Pulmonary artery endothelial cell (primary cell): ENCODE data around the gene CHRNG. TPM values are rescaled to one million over a fixed set of nuclear protein-coding genes. Genes with fewer than 3 reads are reported as not detected.

ENCODE experiments used
- DNase-seq: peaks from one replicate; pipeline ENCODE4 v3.0.0-alpha.2; 2011; ENCODE audit warnings: low read depth, low spot score
- total RNA-seq: library from RNA; depleted of rRNA; stranded (reverse); fragments of >200 nt; gene quantifications from 2 replicates; pipeline ENCODE4 v1.2.3, GENCODE V29; 2014

The CHRNG gene
- total RNA-seq, 1 donor from 2014 or later = not detected

GRCh38 chr2:232504438-232504837 is 35.1 kb upstream of the CHRNG start:
- DNase-seq = no peak

- no peak for DNase-seq
These were observed 33.6 kb upstream of the CHRNG start for GRCh38 chr2:232505856-232506255.

DNA sequence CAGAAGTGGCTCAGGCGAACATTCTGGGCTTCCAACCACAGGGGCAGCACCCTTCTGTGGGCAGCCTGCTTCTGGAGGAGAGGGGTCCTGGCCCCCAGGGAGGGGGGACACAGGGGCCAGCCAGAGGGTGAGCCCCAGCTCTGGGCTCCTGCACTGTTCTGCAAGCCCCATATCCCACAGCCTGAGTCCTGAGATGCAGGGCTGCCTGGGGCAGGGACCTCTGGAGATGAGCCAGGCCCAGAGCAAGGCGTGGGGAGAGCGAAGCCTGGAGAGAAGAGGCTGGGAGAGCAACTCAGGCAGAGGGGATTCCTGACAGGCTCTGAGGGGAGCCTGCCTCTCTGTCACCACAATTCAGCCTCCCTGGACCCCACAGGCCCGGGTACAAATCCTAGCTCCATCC is 32.8 kb upstream of the CHRNG start:
- DNase-seq = no peak

GRCh38 chr2:232508251-232508650 is 31.2 kb upstream of the CHRNG start:
- no peak for DNase-seq

GRCh38 chr2:232511336-232511890 is 28.1 kb upstream of the CHRNG start:
- DNase-seq = no peak

GRCh38 chr2:232512602-232513001 is 26.9 kb upstream of the CHRNG start:
- no peak for DNase-seq

GRCh38 chr2:232513353-232513752 is 26.1 kb upstream of the CHRNG start:
- no peak for DNase-seq

DNA sequence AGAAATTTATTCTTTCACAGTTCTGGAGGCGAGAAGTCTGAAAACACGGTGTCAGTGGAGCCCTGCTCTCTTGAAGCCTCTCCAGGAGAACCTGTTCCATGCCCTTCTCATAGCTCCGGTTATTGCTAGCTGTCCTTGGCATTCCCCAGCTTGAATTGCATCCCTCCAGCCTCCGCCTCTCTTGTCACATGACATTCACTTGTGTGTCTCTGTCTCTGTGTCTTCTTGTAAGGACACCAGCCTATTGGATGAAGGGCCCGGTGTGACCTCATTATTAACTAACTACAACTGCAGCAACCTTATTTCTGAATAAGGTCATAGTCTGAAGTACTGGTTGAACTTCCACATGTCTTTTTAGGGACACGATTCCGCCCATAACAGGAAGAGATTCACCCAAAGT is 23.9 kb upstream of the CHRNG start:
- no peak for DNase-seq

- no peak for DNase-seq
These were observed 22.9 kb upstream of the CHRNG start for GRCh38 chr2:232516551-232516950.

- DNase-seq = no peak
These were observed 20.6 kb upstream of the CHRNG start for GRCh38 chr2:232518844-232519243.

DNA sequence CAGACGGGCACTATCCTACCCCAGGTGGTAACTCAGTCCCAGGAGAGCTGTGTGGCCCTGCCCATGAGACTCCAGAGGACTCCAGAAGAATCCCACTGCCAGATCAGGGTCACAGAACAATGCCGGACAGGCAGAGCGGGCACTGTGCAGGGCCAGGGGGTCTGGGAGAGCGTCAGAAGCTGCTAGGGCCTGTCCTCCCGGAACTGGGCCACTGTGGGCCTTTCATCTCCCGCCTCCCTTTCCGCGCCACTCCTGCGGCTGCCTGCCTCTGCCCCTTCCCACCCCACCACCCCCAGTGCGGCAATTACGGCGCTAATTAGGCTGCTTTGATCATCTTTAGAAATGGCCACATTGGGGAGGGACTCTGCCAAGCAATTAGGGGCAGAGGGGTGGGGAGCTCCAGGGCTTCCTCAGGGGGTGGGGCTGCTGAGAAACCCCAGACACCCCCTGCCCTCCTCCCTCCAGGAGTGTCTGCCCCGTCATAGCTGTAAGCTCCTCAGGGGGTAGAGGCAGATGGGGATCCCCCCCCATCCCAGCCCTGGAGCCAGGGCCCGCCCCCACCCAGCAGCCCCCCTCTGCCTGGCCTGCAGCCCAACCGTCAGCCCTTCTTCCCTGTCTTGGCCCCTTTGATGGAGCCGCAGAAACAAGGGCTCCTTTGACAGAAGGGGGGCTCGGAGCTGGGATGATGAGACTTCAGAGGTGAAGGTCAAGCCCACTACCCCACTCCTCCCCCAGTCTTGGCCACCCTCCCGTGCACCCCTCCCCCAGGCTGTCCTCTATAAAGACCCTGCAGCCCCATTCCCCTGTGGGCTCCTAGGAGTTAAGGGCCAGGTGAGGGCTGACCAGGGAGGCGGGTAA is 19.7 kb upstream of the CHRNG start, which contains the start of gene PRSS56:
PRSS56 (plus strand) TSS at position 808 of the 858 bp plus-strand sequence. CDS start 211 bp downstream, outside the sequence.
- DNase-seq = no peak

DNA sequence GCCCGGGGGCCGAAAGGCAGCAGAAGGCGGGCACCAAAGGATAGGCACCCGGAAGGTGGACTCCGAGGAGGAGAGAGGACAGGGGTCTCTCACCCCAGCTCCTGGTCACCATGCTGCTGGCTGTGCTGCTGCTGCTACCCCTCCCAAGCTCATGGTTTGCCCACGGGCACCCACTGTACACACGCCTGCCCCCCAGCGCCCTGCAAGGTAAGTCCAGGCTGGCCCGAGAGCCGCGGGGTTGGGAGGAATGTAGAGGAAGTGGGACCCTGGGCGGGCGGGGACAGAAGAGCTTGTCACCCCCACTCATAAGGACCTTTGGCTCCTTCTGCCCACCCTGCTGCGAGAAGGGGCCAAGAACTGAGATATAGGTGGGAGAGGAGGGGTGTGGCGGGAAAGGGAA is 19.0 kb upstream of the CHRNG start:
- no peak for DNase-seq

DNA sequence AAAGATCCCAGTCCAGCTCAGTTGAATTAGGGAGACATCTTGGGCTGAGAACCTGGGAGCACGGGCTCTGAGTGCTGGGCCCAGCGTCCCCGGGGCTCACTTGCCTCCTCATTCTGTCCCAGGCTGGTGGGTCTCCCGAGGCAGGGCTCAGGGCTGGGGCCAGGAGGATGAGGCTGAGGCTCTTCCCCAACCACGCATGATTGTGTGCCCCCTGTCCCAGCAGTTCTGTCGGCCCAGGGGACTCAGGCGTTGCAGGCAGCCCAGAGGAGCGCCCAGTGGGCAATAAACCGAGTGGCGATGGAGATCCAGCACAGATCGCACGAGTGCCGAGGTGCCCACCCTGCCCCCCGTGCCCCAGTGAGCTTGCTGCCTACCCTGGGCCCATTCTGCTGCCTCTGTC is 18.4 kb upstream of the CHRNG start:
- DNase-seq = no peak

DNA sequence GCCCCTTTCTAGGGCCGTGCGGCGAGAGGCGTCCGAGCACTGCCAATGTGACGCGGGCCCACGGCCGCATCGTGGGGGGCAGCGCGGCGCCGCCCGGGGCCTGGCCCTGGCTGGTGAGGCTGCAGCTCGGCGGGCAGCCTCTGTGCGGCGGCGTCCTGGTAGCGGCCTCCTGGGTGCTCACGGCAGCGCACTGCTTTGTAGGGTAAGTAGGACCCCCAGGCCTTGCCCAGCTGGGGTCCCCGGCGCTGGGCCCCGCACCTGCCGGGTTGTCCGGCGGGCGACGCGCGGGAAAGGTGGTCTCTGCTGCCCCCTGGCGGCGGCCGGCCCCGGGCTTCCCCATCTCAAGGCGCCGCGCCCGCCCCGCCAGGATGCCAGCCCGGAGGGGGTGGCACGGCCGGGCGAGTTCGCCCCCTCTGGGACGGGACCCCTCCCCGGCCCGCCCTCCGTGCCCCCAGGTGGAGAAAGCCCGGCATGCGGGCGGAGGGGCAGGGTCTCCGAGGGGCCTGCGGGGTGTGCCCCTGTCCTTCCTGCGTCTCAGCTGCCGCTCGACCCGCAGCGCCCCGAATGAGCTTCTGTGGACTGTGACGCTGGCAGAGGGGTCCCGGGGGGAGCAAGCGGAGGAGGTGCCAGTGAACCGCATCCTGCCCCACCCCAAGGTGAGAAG is 17.4 kb upstream of the CHRNG start:
- no peak for DNase-seq

DNA sequence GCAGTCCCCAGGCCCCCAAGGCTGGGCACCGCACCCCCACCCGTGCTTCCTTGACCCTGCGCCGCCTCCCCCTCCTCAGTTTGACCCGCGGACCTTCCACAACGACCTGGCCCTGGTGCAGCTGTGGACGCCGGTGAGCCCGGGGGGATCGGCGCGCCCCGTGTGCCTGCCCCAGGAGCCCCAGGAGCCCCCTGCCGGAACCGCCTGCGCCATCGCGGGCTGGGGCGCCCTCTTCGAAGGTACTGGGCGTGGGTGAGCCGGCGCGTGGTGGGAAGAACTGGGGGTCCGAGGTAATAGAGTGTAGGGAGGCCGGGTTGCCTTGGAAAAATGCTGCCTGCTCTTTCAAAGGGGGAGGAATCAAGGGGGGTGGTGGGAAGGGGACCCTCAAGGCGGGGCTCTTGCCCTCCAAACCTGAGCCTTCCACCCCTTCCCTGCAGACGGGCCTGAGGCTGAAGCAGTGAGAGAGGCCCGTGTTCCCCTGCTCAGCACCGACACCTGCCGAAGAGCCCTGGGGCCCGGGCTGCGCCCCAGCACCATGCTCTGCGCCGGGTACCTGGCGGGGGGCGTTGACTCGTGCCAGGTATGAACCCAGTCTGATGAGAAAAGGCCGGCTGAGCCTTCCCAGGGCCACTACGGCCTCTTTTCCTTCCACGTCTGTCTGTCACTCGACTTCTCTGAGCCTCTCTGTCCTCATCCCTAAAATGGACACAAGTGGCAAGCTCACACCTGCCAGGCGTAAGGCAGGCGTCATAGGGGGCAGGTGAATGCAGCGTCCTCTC is 16.7 kb upstream of the CHRNG start:
- no peak for DNase-seq

GRCh38 chr2:232523402-232523681 is 16.1 kb upstream of the CHRNG start:
- no peak for DNase-seq

- no peak for DNase-seq
These were observed 15.6 kb upstream of the CHRNG start for GRCh38 chr2:232523682-232524597.

DNA sequence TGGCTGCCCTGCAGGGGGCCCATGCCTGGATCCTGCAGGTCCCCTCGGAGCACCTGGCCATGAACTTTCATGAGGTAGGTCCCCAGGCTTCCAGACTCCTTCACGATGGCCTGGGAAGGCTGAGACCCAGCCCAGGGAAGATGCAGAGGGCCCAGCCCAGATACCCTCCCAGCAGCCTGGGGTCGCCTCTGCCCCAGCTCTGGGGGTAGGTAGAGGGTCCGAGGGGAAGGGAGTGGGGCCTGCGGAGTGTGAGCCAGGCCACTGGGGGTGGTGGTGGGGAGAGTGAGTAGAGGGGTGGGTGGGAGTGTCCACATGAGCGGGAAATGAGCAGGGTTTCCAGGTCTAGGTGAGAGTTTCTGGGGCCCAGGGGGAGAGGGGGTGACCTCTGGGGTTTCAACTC is 14.7 kb upstream of the CHRNG start:
- no peak for DNase-seq

DNA sequence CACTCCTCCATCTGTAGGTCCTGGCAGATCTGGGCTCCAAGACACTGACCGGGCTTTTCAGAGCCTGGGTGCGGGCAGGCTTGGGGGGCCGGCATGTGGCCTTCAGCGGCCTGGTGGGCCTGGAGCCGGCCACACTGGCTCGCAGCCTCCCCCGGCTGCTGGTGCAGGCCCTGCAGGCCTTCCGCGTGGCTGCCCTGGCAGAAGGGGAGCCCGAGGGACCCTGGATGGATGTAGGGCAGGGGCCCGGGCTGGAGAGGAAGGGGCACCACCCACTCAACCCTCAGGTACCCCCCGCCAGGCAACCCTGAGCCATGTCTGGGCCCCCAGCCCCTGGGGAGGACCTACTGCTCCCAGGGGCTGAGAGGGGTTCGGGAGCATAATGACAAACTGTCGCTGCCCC is 14.3 kb upstream of the CHRNG start:
- no peak for DNase-seq

DNA sequence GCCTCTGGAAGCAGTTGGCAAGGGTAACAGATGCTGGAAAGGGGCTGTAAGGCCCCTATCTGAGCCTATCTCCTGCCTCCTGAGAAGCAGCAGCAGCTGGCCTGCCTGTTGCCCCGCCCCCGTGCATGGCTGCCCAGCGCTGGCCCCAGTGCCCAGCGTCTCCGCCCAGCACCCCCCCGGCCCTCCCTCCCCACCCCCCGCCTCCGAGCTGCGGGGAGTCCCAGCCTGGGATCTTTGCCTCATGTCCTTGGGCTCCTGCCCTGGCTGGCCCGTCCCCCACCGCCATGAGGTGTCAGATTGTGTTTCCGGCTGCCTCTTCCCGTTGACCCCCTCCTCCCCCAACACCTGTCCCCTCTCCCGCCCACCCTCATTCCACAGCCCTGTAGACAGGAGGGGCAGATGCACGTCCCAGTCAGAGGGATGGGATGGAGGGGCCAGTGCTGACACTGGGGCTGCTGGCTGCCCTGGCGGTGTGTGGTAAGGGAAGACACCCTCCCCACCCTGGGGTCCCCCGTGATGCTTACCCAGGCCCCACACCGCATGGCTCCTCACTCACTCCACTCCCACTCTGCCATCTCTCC is 13.6 kb upstream of the CHRNG start, which contains the start of gene CHRND:
CHRND (plus strand) TSS at position 370 of the 581 bp plus-strand sequence; CDS start at position 426, 56 bp downstream.
- DNase-seq = no peak
